Pancreas (tissue), 10 donors: ENCODE data around the gene SRSF4. TPM values are rescaled to one million over a fixed set of nuclear protein-coding genes. Genes with fewer than 3 reads are reported as not detected.
"Not testable (repeated sequence)": the region's sequence is repeated elsewhere in the genome, so short reads cannot be mapped to it uniquely, and the experiment has no call there.

Experiments
- ATAC-seq, 4 donors: fragments of 200-7000 bp; cut with Tn5 transposase; one replicate each; pipeline versions ENCODE4 v1.8.0 to v1.9.1; 2020; ENCODE audit warnings: mild to moderate bottlenecking in 4 of 4, moderate library complexity in 4 of 4
- DNase-seq, 6 donors: peaks; one replicate each; pipeline ENCODE4 v3.0.0-alpha.2; 2020
- FAIRE-seq: peaks from 2 replicates; lab custom pipeline; 2012; peaks lifted over from hg19 to GRCh38; lab: Jason Lieb, UNC
- H3K27ac ChIP-seq, 4 donors: fragments of 200-600 bp; sonication (generic); 1 replicate in 3 of 4; 2 replicates in 1 of 4; pipeline versions ENCODE4 v1.5.0 to v1.8.0; 2020
- H3K27me3 ChIP-seq, 4 donors: fragments of 200-600 bp; one replicate each; pipeline ENCODE4 v1.8.0; 2021
- H3K36me3 ChIP-seq, 3 donors: fragments of 200-600 bp; sonication (generic) in 1 of 3; one replicate each; pipeline versions ENCODE4 v1.5.0 to v1.8.0; 2020 to 2021
- H3K4me1 ChIP-seq, 3 donors: fragments of 200-600 bp; one replicate each; pipeline ENCODE4 v1.8.0; 2021
- H3K4me3 ChIP-seq, 4 donors: fragments of 200-600 bp; sonication (generic) in 2 of 4; one replicate each; pipeline versions ENCODE4 v1.5.0 to v1.8.0; 2020 to 2021
- H3K9me3 ChIP-seq, 4 donors: fragments of 200-600 bp; one replicate each; pipeline ENCODE4 v1.8.0; 2021
- WGBS, 2 donors: extraction: QIAGEN DNeasy Blood & Tissue Kit; methylation state at CpG; one replicate each; pipeline ENCODE4 v1.1.7; 2013; 5-methylcytosine and 5-hydroxymethylcytosine counted together
- intact Hi-C, 3 donors: fragments of 100-400 bp; cut with DNase I; formaldehyde crosslinking; loops; one replicate each; pipeline versions ENCODE4 v1.11.1 to v1.14.2; 2022
- polyA plus RNA-seq, 2 donors: library from polyadenylated mRNA; stranded (reverse); fragments of 200-250 nt; gene quantifications; one replicate each; pipeline ENCODE4 v1.2.3, GENCODE V29; 2013
- total RNA-seq, 6 donors: library from RNA; stranded (reverse); fragmentation: NEBNext Ultra II Directional in 4 of 6; extraction: Animal tissue kit (Norgen Biotek cat#: 25700) in 4 of 6; gene quantifications; one replicate each; pipeline versions ENCODE4 v1.2.1 to v1.2.4, GENCODE V29; 2021 to 2023
- TF ChIP-seq, protein P1 (sequence below), 4 donors: fragments of 200-600 bp; sonication (generic) in 3 of 4; IDR thresholded peaks; one replicate each; pipeline versions ENCODE4 v1.5.0 to v1.8.0; 2021; ENCODE audit warnings: antibody characterized with exemption in 4 of 4
- donor health status: healthy with polysubstance abuse.
- donor health status: DM: no; HTN: no; CAD: no; lungs with moderate emphysema.
- donor health status: DM: no; HTN: no; CAD: no.
- donor health status: control.
- donor health status: control.
- donor health status: Bipolar disorder and iron deficiency.
- donor health status: DM: yes; HTN: yes; CAD: no.
- donor health status: DM: no; HTN: no; CAD: no.
- donor health status: DM: no; HTN: no; CAD: no.
- donor health status: DM: yes; HTN: yes; CAD: no.

SRSF4 gene
- total and polyA plus RNA-seq, 8 donors, result 22.6 to 72.6 (median 27.2) TPM

DNA sequence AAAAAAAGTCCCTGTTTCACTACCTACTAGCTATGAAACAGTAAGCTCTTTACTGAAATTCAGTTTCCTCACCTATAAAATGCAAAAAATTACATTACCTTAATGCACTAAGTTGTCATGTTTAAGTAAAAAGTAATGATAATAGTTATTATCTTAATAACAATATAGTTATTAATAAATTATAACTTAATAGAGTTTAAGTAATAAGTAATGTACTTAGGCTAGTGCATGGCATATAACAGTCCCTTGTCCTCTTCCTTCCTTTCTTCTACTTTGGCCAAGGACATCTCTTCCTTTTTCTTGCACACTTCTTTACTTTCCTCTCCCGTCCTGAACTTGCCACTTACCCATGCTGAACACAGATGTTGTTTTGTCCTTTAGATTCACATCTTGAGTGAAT lies 67.0 kb downstream of the SRSF4 start:
- H3K4me1 ChIP-seq, result no peaks in the 10 kb centered on the region
- peaks cover 0 to 6% (median 0%) of the 10 kb centered on the region in 3 donors for H3K36me3 ChIP-seq
- no peak for FAIRE-seq
- H3K27ac ChIP-seq, result no peak overlapping the region
- intact Hi-C loops, result no loop called here
- H3K9me3 ChIP-seq, result no peaks in the 10 kb centered on the region
- no peak for ATAC-seq
- H3K27me3 ChIP-seq, result no peaks in the 10 kb centered on the region
- no peak for DNase-seq
- 89 to 100% methylated on average over 1 of the region's 1 CpG for WGBS, 2 donors
- TF ChIP-seq, protein P1, sequence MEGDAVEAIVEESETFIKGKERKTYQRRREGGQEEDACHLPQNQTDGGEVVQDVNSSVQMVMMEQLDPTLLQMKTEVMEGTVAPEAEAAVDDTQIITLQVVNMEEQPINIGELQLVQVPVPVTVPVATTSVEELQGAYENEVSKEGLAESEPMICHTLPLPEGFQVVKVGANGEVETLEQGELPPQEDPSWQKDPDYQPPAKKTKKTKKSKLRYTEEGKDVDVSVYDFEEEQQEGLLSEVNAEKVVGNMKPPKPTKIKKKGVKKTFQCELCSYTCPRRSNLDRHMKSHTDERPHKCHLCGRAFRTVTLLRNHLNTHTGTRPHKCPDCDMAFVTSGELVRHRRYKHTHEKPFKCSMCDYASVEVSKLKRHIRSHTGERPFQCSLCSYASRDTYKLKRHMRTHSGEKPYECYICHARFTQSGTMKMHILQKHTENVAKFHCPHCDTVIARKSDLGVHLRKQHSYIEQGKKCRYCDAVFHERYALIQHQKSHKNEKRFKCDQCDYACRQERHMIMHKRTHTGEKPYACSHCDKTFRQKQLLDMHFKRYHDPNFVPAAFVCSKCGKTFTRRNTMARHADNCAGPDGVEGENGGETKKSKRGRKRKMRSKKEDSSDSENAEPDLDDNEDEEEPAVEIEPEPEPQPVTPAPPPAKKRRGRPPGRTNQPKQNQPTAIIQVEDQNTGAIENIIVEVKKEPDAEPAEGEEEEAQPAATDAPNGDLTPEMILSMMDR (IDR thresholded peaks at IDR 0.05), result no peak
- H3K4me3 ChIP-seq, result no peak overlapping the region

DNA sequence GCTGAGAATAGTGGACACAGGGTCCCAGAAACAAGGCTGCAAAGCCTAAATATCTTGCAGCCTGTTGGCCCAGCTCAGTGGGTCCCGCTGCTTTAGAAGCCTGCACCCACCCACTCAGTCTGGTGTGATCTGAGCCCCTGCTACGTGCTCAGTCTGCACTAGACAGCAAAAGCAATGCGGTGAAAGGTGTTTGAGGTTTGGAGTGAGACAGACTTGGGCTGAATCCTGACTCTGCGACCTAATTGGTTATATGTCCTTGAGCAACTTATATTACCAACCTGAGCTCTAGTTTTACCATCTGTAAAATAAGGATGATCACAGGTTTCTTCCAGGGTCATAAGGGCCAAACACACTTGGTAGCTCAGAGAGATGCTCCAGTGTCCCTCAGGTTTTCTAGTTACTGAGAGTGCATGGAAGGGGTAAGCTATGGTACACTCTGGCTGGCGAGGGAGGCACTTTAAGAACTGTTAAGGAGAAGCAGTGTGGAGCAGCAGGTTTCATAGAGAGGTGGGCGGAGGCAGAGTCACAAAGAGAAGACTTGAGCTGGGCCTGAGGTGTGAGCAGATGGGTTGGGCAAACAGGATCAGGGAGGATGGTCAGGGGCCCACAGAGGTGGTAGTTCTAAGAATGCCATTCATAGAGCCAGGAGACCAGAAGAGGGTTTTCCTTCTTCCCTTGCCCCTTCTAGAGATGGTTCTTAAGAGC lies 68.1 kb downstream of the SRSF4 start:
- Histone ChIP-seq H3K4me1 (no peaks in the 10 kb centered on the region), H3K4me3 (no peak overlapping the region), H3K27me3 (no peaks in the 10 kb centered on the region), H3K27ac (no peak overlapping the region), H3K9me3 (no peaks in the 10 kb centered on the region), H3K36me3 (peaks cover 0 to 6% (median 0%) of the 10 kb centered on the region in 3 donors)
- intact Hi-C loops, result no loop called here
- WGBS, 2 donors, result 74 to 78% methylated on average over 6 of the region's 6 CpGs
- DNase-seq (no peak), ATAC-seq (no peak), FAIRE-seq (no peak)
- TF ChIP-seq, protein P1 (IDR thresholded peaks at IDR 0.05), result no peak

DNA sequence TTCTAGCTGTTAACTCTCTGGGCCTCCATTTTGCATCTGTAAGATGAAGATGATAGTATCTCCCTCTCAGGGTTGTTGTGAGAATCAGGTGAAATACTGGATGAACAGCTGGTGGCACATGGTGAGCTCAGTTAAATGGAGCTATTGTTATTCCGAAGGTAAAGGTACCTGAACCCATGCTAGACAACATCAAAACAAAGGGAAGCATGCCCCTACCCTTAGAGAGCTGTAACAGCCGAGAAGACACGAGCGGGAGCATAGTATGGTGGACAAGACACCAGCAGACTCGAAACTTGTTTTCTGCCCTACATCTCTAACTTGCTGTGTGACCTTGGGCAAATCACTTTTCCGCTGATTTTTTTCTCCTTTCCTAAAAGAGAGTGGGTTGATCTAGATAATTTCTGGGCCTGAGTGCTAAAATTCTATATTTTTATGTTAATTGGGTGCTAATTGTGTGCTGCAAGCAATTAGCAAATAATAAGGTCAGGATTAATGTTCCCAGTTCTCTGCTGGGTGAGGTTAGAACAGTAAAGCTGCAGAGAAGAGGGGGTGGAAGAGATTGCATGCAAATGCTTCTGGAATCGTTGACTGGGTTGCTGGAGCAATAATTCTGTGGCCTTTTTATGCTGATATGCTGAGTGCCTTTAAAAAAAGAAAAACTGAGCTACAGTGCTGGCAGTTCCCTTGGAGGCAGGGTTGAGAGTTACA lies 68.8 kb downstream of the SRSF4 start:
- DNase-seq, result no peak
- H3K27ac ChIP-seq, result no peak overlapping the region
- no peaks in the 10 kb centered on the region for H3K36me3 ChIP-seq
- intact Hi-C loops, result no loop called here
- no peak for FAIRE-seq
- no peak for ATAC-seq
- 87 to 88% methylated on average over 7 of the region's 7 CpGs for WGBS, 2 donors
- H3K9me3 ChIP-seq, result no peaks in the 10 kb centered on the region
- H3K4me3 ChIP-seq, result no peak overlapping the region
- no peaks in the 10 kb centered on the region for H3K4me1 ChIP-seq
- H3K27me3 ChIP-seq, result no peaks in the 10 kb centered on the region
- TF ChIP-seq, protein P1 (IDR thresholded peaks at IDR 0.05), result no peak

DNA sequence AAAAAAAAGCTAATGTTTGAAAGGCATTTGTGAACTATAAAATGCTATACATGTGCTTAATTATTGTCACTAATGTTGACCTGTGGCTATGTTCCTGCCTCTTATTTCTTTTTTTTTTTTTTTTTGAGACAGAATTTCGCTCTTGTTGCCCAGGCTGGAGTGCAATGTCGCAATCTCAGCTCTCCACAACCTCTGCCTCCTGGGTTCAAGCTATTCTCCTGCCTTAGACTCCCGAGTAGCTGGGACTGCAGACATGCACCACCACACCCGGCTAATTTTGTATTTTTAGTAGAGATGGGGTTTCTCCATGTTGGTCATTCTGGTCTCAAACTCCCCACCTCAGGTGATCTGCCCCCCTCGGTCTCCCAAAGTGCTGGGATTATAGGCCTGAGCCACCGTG lies 73.7 kb downstream of the SRSF4 start:
- 95 to 97% methylated on average over 6 of the region's 6 CpGs for WGBS, 2 donors
- H3K4me3 ChIP-seq, H3K9me3 ChIP-seq, ATAC-seq, H3K27ac ChIP-seq, FAIRE-seq, intact Hi-C loops, H3K4me1 ChIP-seq, H3K36me3 ChIP-seq, DNase-seq, H3K27me3 ChIP-seq: not testable (repeated sequence)

DNA sequence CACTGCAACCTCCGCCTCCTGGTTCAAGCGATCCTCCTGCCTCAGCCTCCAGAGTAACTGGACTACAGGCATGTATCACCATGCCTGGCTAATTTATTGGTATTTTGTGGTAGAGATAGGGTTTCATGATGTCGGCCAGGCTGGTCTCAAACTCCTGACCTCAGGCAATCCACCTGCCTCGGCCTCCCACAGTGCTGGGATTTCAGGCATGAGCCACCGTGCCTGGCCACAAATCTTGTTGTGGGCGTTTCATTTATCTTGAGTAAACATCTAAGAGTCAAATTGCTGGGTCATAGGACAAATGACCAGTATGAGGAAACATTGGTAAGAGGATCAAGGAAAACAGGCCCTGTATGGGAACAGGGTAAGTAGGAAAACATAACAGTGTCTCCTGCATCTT lies 75.9 kb downstream of the SRSF4 start:
- Histone ChIP-seq H3K27me3 (no peaks in the 10 kb centered on the region), H3K4me3 (no peak overlapping the region), H3K9me3 (no peaks in the 10 kb centered on the region), H3K27ac (no peak overlapping the region), H3K4me1 (no peaks in the 10 kb centered on the region), H3K36me3 (no peaks in the 10 kb centered on the region)
- WGBS, 2 donors, result 68 to 69% methylated on average over 6 of the region's 6 CpGs
- TF ChIP-seq, protein P1 (IDR thresholded peaks at IDR 0.05), result no peak
- FAIRE-seq, result no peak
- DNase-seq, result no peak
- intact Hi-C loops, result no loop called here
- ATAC-seq, result peak in 1 of 4 donors; percentile 22
